Type B pancreatic cell (in vitro differentiated cells): ENCODE data around the gene EIF4G2. TPM values are rescaled to one million over a fixed set of nuclear protein-coding genes. Genes with fewer than 3 reads are reported as not detected.

Experiments
- DNase-seq: peaks from one replicate; pipeline ENCODE4 v3.0.0; 2021; ENCODE audit warnings: mixed read lengths; ENCODE audit not compliant: unreplicated experiment; ENCODE audit errors: extremely low spot score
- H3K27ac Mint-ChIP-seq: 2 replicates; pipeline ENCODE4 v1.8.0; 2021; ENCODE audit warnings: mild to moderate bottlenecking, mixed read lengths
- H3K27me3 Mint-ChIP-seq: 2 replicates; pipeline ENCODE4 v1.8.0; 2021; ENCODE audit warnings: mixed read lengths
- H3K36me3 Mint-ChIP-seq: 2 replicates; pipeline ENCODE4 v1.8.0; 2021; ENCODE audit warnings: mixed read lengths
- H3K4me1 Mint-ChIP-seq: one replicate; pipeline ENCODE4 v1.8.0; 2021; ENCODE audit warnings: mixed read lengths; ENCODE audit not compliant: unreplicated experiment
- H3K4me3 Mint-ChIP-seq: 2 replicates; pipeline ENCODE4 v1.8.0; 2021; ENCODE audit warnings: mild to moderate bottlenecking, mixed read lengths
- H3K9me3 Mint-ChIP-seq: 2 replicates; pipeline ENCODE4 v1.8.0; 2021; ENCODE audit warnings: mixed read lengths
- CTCF ChIP-seq: fragments of 200-600 bp; sonication (generic); conservative IDR thresholded peaks from 2 replicates; pipeline ENCODE4 v1.5.0; 2021; ENCODE audit warnings: antibody characterized with exemption, mild to moderate bottlenecking
- total RNA-seq: library from RNA; stranded (reverse); gene quantifications from 2 replicates; pipeline ENCODE4 v1.2.1, GENCODE V29; 2021; ENCODE audit warnings: low replicate concordance

The EIF4G2 gene
- total RNA-seq, 1 donor from 2014 or later, result 1,092 TPM

DNA sequence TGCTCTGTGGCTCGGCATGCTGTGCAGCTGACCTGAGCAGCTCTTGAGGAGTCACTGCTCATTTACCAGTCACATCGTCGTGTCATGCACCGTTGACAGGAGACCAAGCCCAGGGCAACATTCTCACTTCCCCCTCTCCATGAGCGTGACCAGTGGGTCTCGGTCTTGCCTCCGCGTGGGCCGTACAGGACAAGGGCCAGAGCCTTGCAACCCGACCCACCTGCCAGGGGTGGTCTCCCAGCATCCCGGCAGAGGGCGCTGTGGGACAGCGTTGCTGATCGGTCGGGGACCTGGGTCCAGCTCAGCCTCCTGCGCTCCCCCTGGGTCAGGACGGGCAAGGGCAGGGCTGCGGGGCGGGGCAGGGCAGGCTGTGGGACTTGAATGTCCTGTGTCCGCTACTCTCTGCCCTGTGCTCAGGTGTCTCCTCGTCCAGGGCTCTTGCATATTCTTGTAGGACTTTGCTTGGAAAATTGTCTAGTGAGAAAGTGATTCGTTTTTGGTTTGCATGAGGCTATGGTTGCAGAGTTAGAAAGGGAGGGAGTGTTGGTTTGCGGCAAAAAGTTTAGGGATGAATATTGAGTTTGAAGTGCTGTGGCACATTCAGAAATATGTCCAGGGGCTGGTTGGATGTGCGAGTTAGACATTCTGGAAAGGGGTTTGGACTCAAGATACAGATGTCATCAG lies 16.2 kb downstream of the EIF4G2 start:
- Mint-ChIP-seq H3K4me1 (peaks cover 11% of the 10 kb centered on the region), H3K27ac (peak overlapping the region; percentile 6), H3K9me3 (no peaks in the 10 kb centered on the region), H3K36me3 (peaks cover 22% of the 10 kb centered on the region), H3K27me3 (peaks cover 7% of the 10 kb centered on the region), H3K4me3 (no peak overlapping the region)
- TF ChIP-seq CTCF, result peak; percentile 93
- DNase-seq, result peak; percentile 90

GRCh38 chr11:10786451-10786850 lies 22.3 kb downstream of the EIF4G2 start:
- no peak overlapping the region for H3K27ac Mint-ChIP-seq
- H3K36me3 Mint-ChIP-seq, result no peaks in the 10 kb centered on the region
- no peak overlapping the region for H3K4me3 Mint-ChIP-seq
- no peak for TF ChIP-seq CTCF
- H3K9me3 Mint-ChIP-seq, result no peaks in the 10 kb centered on the region
- DNase-seq, result no peak
- H3K4me1 Mint-ChIP-seq, result peaks cover 21% of the 10 kb centered on the region
- H3K27me3 Mint-ChIP-seq, result peaks cover 11% of the 10 kb centered on the region

- Mint-ChIP-seq H3K9me3 (no peaks in the 10 kb centered on the region), H3K27ac (no peak overlapping the region), H3K4me3 (no peak overlapping the region), H3K4me1 (peaks cover 21% of the 10 kb centered on the region), H3K36me3 (no peaks in the 10 kb centered on the region), H3K27me3 (peaks cover 5% of the 10 kb centered on the region)
- DNase-seq, result no peak
- TF ChIP-seq CTCF, result no peak
Measured at GRCh38 chr11:10785146-10785474, 23.6 kb downstream of the EIF4G2 start.

DNA sequence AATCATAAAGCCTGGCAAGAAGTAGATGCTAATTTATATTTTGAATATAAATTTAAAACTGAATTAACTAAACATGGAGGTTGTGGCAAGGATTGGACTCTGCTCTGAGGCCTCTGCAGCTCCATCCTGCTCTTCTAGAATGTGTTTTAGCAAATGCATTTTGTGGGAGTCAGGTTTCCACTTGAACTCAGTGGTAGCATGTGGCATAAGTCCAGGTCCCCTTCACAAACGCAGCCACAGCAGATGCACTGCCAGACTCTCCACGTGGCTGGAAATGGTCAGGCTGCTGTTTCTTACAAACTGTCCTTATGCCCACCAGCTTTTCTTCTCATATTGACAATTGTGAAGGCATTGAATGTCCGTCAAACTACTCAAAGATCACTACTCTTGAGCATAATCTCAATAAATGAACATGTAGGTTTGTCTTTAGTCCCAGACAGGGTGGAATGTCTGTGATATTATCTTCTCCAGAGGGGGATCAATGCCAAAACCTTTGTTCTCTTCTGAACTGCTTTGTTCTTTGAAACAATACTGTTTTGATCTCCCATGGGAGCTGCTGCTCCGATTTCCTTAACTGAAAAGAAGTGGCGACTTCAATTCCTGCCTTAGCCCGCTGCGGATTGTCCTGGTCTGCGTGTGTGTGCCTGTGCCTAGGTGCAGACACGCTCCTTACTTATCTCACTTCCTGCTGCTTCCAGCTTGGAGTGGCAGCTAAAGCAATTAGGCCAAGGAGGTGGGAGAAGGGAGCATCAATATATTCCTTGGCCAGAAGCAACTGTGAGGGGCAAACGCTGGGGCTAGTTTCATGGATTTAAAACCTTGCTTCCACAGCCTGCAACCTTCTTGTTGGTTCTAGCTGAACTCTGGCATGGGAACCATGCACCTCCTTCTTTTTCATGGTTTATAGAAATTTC lies 24.2 kb downstream of the EIF4G2 start:
- no peak overlapping the region for H3K4me3 Mint-ChIP-seq
- H3K27ac Mint-ChIP-seq, result peak overlapping the region; percentile 16
- no peaks in the 10 kb centered on the region for H3K9me3 Mint-ChIP-seq
- TF ChIP-seq CTCF, result no peak
- H3K27me3 Mint-ChIP-seq, result peaks cover 3% of the 10 kb centered on the region
- DNase-seq, result no peak
- peaks cover 21% of the 10 kb centered on the region for H3K4me1 Mint-ChIP-seq
- H3K36me3 Mint-ChIP-seq, result no peaks in the 10 kb centered on the region

- peaks cover 8% of the 10 kb centered on the region for H3K4me1 Mint-ChIP-seq
- H3K9me3 Mint-ChIP-seq, result no peaks in the 10 kb centered on the region
- H3K36me3 Mint-ChIP-seq, result peaks cover 11% of the 10 kb centered on the region
- no peak overlapping the region for H3K4me3 Mint-ChIP-seq
- no peaks in the 10 kb centered on the region for H3K27me3 Mint-ChIP-seq
- TF ChIP-seq CTCF, result no peak
- no peak overlapping the region for H3K27ac Mint-ChIP-seq
- DNase-seq, result no peak
Measured at GRCh38 chr11:10780040-10780439, 28.7 kb downstream of the EIF4G2 start.
